ENCODE measurements around the gene TPX2.

TPX2 gene

GRCh38 chr20:31708736-31709534 lies 30.2 kb upstream of the TPX2 start:
- Histone ChIP-seq H3K9ac (ENCODE audit: low read length) (no peak overlapping the region; the same call in 1 of the 2 replicates), H3K36me3 (ENCODE audit: low read length) (0 out of 2 replicates have a peak, but pooled peaks cover 3% of the 10 kb centered on the region), H3K9me3 (ENCODE audit: insufficient read depth, low read length) (no peaks in the 10 kb centered on the region), H3K4me3 (ENCODE audit: insufficient read depth, low read length, poor library complexity, severe bottlenecking) (no peak overlapping the region), H4K20me1 (ENCODE audit: low read depth, low read length) (no peaks in the 10 kb centered on the region), H3K9me2 (replicated peaks; ENCODE audit: insufficient read depth, low read length) (no peaks in the 10 kb centered on the region), H3F3A (ENCODE audit: insufficient read depth) (no peaks in the 10 kb centered on the region; the same call in 1 of the 2 replicates), H3K79me2 (ENCODE audit: insufficient read depth, low read length) (peaks cover 47% of the 10 kb centered on the region), H2AFZ (ENCODE audit: low read depth, low read length, severe bottlenecking) (no peak overlapping the region), H3K4me2 (ENCODE audit: low read depth, low read length, poor library complexity, severe bottlenecking) (peak overlapping the region; percentile 11), H3K27me3 (ENCODE audit: low read length) (no peaks in the 10 kb centered on the region), H3K27ac (ENCODE audit: low read depth, low read length) (peak overlapping the region; percentile 59)
- TF ChIP-seq EZH2phosphoT487 (conservative IDR thresholded peaks at IDR 0.05; ENCODE audit: low read length) (no peak), CTCF (IDR thresholded peaks at IDR 0.05; ENCODE audit: insufficient read depth, low read length, poor library complexity, severe bottlenecking) (no peak)

GRCh38 chr20:31709939-31710338 lies 29.2 kb upstream of the TPX2 start:
- H3K36me3 ChIP-seq (ENCODE audit: low read length): 0 out of 2 replicates have a peak, but pooled peaks cover 3% of the 10 kb centered on the region
- no peak overlapping the region for H3K9ac ChIP-seq (ENCODE audit: low read length)
- no peak overlapping the region for H3K4me3 ChIP-seq (ENCODE audit: insufficient read depth, low read length, poor library complexity, severe bottlenecking)
- no peak overlapping the region for H2AFZ ChIP-seq (ENCODE audit: low read depth, low read length, severe bottlenecking)
- 0 out of 2 replicates have a peak overlapping the region, but pooled peaks have one; percentile 14 for H3K27ac ChIP-seq (ENCODE audit: low read depth, low read length)
- no peaks in the 10 kb centered on the region for H4K20me1 ChIP-seq (ENCODE audit: low read depth, low read length)
- H3K9me2 ChIP-seq (replicated peaks; ENCODE audit: insufficient read depth, low read length): no peaks in the 10 kb centered on the region
- H3K4me2 ChIP-seq (ENCODE audit: low read depth, low read length, poor library complexity, severe bottlenecking): no peak overlapping the region
- H3K79me2 ChIP-seq (ENCODE audit: insufficient read depth, low read length): peaks cover 46% of the 10 kb centered on the region; the same call in 1 of the 2 replicates
- H3K27me3 ChIP-seq (ENCODE audit: low read length): no peaks in the 10 kb centered on the region
- no peaks in the 10 kb centered on the region for H3K9me3 ChIP-seq (ENCODE audit: insufficient read depth, low read length)
- H3F3A ChIP-seq (ENCODE audit: insufficient read depth): no peaks in the 10 kb centered on the region; the same call in 1 of the 2 replicates
- TF ChIP-seq EZH2phosphoT487 (conservative IDR thresholded peaks at IDR 0.05; ENCODE audit: low read length) (no peak), CTCF (IDR thresholded peaks at IDR 0.05; ENCODE audit: insufficient read depth, low read length, poor library complexity, severe bottlenecking) (no peak)

GRCh38 chr20:31710423-31711108 lies 28.5 kb upstream of the TPX2 start:
- TF ChIP-seq CTCF (IDR thresholded peaks at IDR 0.05; ENCODE audit: insufficient read depth, low read length, poor library complexity, severe bottlenecking): no peak
- H3K9ac ChIP-seq (ENCODE audit: low read length): no peak overlapping the region; the same call in 1 of the 2 replicates
- H3K79me2 ChIP-seq (ENCODE audit: insufficient read depth, low read length): peaks cover 48% of the 10 kb centered on the region; the same call in 1 of the 2 replicates
- no peaks in the 10 kb centered on the region for H4K20me1 ChIP-seq (ENCODE audit: low read depth, low read length)
- peak overlapping the region; percentile 14; the same call in 1 of the 2 replicates for H3K27ac ChIP-seq (ENCODE audit: low read depth, low read length)
- H3K4me3 ChIP-seq (ENCODE audit: insufficient read depth, low read length, poor library complexity, severe bottlenecking): no peak overlapping the region
- H3K9me3 ChIP-seq (ENCODE audit: insufficient read depth, low read length): no peaks in the 10 kb centered on the region
- no peaks in the 10 kb centered on the region for H3K27me3 ChIP-seq (ENCODE audit: low read length)
- no peak overlapping the region for H3K4me2 ChIP-seq (ENCODE audit: low read depth, low read length, poor library complexity, severe bottlenecking)
- 0 out of 2 replicates have a peak, but pooled peaks cover 3% of the 10 kb centered on the region for H3K36me3 ChIP-seq (ENCODE audit: low read length)
- no peak overlapping the region for H2AFZ ChIP-seq (ENCODE audit: low read depth, low read length, severe bottlenecking)
- H3F3A ChIP-seq (ENCODE audit: insufficient read depth): no peaks in the 10 kb centered on the region; the same call in 1 of the 2 replicates
- no peaks in the 10 kb centered on the region for H3K9me2 ChIP-seq (replicated peaks; ENCODE audit: insufficient read depth, low read length)
